Measurements from ENCODE around the gene MINDY2.
A peak's percentile ranks its signal among the peaks of the same experiment; 100 is the strongest.

MINDY2 gene

DNA sequence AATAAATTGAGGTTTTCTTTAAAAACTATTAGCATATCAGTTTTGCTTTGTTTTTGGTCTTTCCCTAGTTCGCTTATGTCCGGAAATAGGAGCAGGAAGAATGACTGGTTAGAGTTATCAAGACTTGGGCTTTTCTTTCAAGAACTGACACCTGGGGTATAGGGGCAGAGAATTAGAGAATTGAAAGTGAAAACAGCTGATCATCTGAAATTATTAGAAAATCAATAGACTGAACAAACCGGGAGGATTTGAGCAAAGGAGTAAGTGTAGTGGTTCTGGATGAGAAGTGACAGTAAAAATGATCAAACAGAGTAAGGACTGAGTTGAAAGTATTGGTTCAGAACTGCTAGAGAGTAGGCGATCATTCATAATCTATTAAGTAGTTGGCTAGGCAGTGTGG, 6.0 kb downstream of the MINDY2 start:
- no peak for DNase-seq (ENCODE audit: extremely low read depth, insufficient read length)
- H3K4me3 ChIP-seq (replicated peaks; ENCODE audit: low read depth, low read length) = peak overlapping the region; percentile 14; the same call in 1 of the 2 replicates

DNA sequence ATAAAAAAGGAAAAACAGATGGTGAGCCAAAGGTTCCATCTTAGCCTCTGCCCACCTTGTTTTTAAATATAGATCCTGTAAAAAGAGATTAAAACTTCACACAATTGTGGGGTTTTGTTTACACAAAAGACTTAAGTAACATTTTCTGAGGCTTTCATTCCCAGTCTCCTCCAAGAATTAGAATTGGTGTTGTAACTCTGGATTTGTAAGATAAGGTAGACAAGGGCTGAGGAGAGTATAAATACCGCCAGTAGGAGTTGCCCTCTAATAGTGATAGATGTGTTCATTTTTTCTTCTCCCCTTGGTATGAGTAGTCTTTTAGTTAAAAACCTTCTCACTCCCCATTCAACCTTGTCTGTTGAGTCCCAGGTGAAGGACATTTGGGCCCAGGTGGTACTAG, 8.5 kb downstream of the MINDY2 start:
- Histone ChIP-seq H3K4me3 (replicated peaks; ENCODE audit: low read depth, low read length) (no peak overlapping the region), H3K27me3 (replicated peaks; ENCODE audit: control insufficient read depth, insufficient read depth, low read length) (no peaks in the 10 kb centered on the region), H3K36me3 (ENCODE audit: control insufficient read depth, insufficient read depth, low read length) (no peaks in the 10 kb centered on the region)
- TF ChIP-seq CTCF (IDR thresholded peaks at IDR 0.05; ENCODE audit: insufficient read depth, low read length, poor library complexity, severe bottlenecking) = no peak
- no peak for DNase-seq (ENCODE audit: extremely low read depth, insufficient read length)

More for the DNA sequence above, 6.0 kb downstream of the MINDY2 start:
- no peak for TF ChIP-seq CTCF (IDR thresholded peaks at IDR 0.05; ENCODE audit: insufficient read depth, low read length, poor library complexity, severe bottlenecking)
- Histone ChIP-seq H3K36me3 (ENCODE audit: control insufficient read depth, insufficient read depth, low read length) (no peaks in the 10 kb centered on the region), H3K27me3 (replicated peaks; ENCODE audit: control insufficient read depth, insufficient read depth, low read length) (no peaks in the 10 kb centered on the region)

GRCh38 chr15:58785355-58785754, 14.3 kb downstream of the MINDY2 start:
- Histone ChIP-seq H3K36me3 (ENCODE audit: control insufficient read depth, insufficient read depth, low read length) (no peaks in the 10 kb centered on the region), H3K4me3 (replicated peaks; ENCODE audit: low read depth, low read length) (no peak overlapping the region), H3K27me3 (replicated peaks; ENCODE audit: control insufficient read depth, insufficient read depth, low read length) (no peaks in the 10 kb centered on the region)
- TF ChIP-seq CTCF (IDR thresholded peaks at IDR 0.05; ENCODE audit: insufficient read depth, low read length, poor library complexity, severe bottlenecking) = no peak
- no peak for DNase-seq (ENCODE audit: extremely low read depth, insufficient read length)

DNA sequence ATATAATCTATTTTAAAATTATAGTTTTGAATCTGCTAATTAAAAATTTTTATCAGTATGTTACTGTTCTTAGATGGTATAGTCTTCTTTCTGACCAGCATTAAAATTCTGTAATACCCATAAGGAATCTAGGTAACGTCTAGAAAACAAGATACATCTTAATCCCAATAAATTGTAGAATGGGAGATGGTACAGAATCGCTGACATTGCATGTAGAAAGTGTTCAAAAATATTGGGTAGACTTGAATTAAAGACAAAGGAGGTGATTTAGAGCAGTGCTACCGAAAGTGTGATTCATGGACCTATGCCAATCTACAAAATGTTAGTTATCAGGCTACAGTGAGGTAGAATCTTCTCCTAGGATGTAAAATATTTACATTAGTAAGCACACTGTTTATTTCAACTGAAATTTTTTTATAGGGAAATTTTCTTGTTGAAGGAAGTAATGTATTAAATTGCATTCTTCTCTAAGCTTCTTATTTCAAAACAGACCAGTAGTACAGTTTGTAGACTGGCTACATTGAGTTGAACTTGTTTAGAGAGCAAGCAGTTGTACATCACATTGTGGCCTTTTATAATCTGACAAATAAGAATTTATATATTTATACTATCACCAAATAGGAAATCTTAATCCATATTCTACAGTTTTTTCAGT, 17.1 kb downstream of the MINDY2 start:
- Histone ChIP-seq H3K4me3 (replicated peaks; ENCODE audit: low read depth, low read length) (no peak overlapping the region), H3K27me3 (replicated peaks; ENCODE audit: control insufficient read depth, insufficient read depth, low read length) (no peaks in the 10 kb centered on the region), H3K36me3 (ENCODE audit: control insufficient read depth, insufficient read depth, low read length) (no peaks in the 10 kb centered on the region; the same call in 1 of the 2 replicates)
- TF ChIP-seq CTCF (IDR thresholded peaks at IDR 0.05; ENCODE audit: insufficient read depth, low read length, poor library complexity, severe bottlenecking) = no peak
- no peak for DNase-seq (ENCODE audit: extremely low read depth, insufficient read length)

DNA sequence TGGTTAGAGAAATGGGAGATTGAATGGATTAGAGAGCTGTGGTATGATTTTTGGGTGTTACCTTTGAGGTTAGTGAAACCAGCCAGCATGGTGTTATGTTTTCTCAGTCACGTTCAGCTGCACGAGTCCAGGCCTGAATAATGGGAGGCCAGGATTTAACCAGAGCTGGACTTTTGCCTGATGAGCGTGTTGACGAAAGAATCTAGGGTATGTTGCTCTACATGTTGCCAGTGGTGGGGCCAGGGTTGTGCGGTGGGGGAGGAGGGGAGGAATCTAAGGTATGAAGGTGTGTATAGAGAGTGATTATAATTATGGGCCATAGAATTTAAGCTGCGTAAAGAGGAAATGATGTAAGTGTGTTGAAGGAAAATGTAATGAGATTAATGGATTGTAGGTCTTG, 22.8 kb downstream of the MINDY2 start:
- no peaks in the 10 kb centered on the region for H3K27me3 ChIP-seq (replicated peaks; ENCODE audit: control insufficient read depth, insufficient read depth, low read length)
- DNase-seq (ENCODE audit: extremely low read depth, insufficient read length) = no peak
- no peak for TF ChIP-seq CTCF (IDR thresholded peaks at IDR 0.05; ENCODE audit: insufficient read depth, low read length, poor library complexity, severe bottlenecking)
- H3K4me3 ChIP-seq (replicated peaks; ENCODE audit: low read depth, low read length) = no peak overlapping the region
- H3K36me3 ChIP-seq (ENCODE audit: control insufficient read depth, insufficient read depth, low read length) = no peaks in the 10 kb centered on the region; the same call in 1 of the 2 replicates

DNA sequence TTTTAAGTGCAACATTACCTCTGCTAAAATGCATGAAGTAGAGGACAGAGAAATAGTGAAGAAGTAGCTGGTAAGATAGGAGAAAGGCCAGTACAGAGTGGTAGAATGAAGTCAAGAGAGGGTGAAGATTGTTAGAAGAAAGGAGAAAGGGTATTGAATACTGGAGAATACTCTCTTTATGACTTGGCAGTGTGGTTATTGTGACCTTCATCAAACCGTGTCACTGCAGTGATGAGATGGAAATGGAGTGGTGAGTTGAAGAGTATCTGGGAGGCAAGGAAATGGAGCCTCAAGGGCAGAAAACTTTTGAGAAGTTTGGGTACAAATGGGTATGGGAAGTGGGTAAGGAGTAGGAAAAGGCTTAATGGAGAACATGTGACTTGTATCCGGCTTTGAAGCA, 24.7 kb downstream of the MINDY2 start:
- no peak for TF ChIP-seq CTCF (IDR thresholded peaks at IDR 0.05; ENCODE audit: insufficient read depth, low read length, poor library complexity, severe bottlenecking)
- H3K36me3 ChIP-seq (ENCODE audit: control insufficient read depth, insufficient read depth, low read length) = no peaks in the 10 kb centered on the region; the same call in 1 of the 2 replicates

More for the DNA sequence above, 24.7 kb downstream of the MINDY2 start:
- DNase-seq (ENCODE audit: extremely low read depth, insufficient read length) = no peak
- no peak overlapping the region for H3K4me3 ChIP-seq (replicated peaks; ENCODE audit: low read depth, low read length)
- no peaks in the 10 kb centered on the region for H3K27me3 ChIP-seq (replicated peaks; ENCODE audit: control insufficient read depth, insufficient read depth, low read length)

All from GM06990 (cell line).